AG09319 (cell line): ENCODE results near the gene PRKCZ.

Experiments used
- DNase-seq: peaks from one replicate; pipeline ENCODE4 v3.0.0-alpha.2; 2010; ENCODE audit warnings: low read depth; ENCODE audit errors: extremely low read depth
- CTCF ChIP-seq: IDR thresholded peaks from 2 replicates; pipeline ENCODE4 v1.5.1; 2011; ENCODE audit warnings: low read depth, mild to moderate bottlenecking, inconsistent platforms, low read length, moderate library complexity

PRKCZ gene

GRCh38 chr1:2049718-2050431 is at the start of gene PRKCZ:
PRKCZ (plus strand) TSS chr1:2050411; CDS start chr1:2050631, 220 bp downstream.
- DNase-seq, result no peak

GRCh38 chr1:2000432-2000831 is 49.8 kb upstream of the PRKCZ start:
- no peak for DNase-seq
- TF ChIP-seq CTCF, result no peak

More at GRCh38 chr1:2049718-2050431, at the start of gene PRKCZ:
- no peak for TF ChIP-seq CTCF

DNA sequence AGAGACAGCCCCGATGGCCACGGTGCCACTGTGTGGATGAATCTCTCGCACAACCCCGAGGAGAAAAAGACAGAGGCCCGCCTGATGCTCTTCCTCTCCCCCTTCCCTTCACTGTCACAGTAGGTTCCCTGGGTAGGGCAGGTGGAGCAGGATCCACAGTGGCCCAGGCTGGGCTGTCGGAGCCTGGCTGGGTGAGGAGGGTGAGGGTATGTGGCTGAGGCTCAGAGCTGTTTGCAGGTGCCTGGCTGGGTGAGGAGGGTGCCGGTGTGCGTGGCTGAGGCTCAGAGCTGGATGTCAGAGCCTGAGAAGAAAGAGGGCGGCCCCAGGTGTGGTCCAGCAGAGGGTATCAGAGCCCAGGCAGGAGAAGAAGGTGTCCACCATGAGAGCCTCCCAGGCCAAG is 49.4 kb upstream of the PRKCZ start:
- DNase-seq, result no peak
- TF ChIP-seq CTCF, result no peak

DNA sequence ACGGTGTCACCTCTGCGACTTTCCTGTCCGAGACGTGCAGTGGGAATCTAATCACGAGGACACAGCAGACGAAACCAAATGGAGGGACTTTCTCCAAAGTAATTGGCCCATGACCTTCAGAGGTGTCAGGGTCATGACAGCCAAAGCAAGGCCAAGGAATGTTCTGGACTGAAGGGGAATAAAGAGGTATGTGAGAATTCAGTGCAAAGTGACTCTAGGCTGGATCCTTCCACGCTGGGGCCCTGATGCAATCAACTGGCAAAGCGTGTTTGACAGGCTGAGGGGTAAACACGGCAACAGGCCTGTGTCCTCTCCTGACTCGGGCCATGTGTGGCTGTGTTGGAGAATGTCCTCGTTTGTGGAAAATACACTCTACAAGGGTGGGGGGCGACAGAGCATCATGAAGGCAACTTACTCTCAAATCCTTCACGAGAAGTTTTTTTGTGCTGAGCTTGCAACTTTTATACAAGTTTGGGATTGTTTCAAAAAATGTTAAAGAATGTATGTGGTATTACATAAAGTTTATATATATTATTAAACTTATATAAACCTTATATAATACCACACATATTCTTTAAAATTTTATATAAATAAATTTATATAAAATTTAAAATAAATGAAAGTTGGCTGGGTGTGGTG is 48.3 kb upstream of the PRKCZ start:
- TF ChIP-seq CTCF, result no peak
- no peak for DNase-seq

DNA sequence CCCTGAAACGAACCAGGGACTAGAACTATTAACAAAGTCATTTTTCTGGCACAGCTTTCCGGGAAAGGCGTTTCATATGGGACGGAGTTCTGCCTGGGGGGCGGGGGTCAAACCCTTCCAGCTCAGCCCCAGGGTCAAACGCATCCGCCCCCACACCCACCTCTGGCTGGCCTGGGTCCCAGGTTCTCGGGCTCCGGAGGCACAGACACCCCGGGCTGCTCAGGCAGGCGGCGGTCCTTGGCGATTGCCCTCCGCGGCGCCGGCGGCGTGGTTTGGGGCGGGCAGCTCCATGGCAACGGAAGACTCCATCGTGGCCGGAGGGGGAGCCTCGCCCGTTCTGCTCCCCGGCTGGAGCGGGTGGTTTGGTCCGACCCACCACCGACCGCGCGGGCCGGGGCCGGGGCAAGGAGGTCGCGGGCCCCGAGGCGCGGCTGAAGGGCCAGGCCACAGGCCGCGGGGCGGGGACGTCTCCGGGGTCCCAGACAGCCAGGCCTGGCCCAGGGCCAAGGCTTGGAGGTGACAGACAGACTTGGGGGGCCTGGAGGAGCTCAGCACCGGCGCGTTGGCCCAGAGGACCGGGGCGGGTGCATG is 46.6 kb upstream of the PRKCZ start, which contains the start of gene CFAP74:
CFAP74 (minus strand) TSS at position 246 of the 591 bp plus-strand sequence. CDS start 12,830 bp downstream, outside the sequence.
- DNase-seq, result no peak
- TF ChIP-seq CTCF, result no peak

- no peak for TF ChIP-seq CTCF
- no peak for DNase-seq
These were observed 45.4 kb upstream of the PRKCZ start for GRCh38 chr1:2004856-2005255.
